Measurements from ENCODE around the gene RALGPS1.

The RALGPS1 gene

DNA sequence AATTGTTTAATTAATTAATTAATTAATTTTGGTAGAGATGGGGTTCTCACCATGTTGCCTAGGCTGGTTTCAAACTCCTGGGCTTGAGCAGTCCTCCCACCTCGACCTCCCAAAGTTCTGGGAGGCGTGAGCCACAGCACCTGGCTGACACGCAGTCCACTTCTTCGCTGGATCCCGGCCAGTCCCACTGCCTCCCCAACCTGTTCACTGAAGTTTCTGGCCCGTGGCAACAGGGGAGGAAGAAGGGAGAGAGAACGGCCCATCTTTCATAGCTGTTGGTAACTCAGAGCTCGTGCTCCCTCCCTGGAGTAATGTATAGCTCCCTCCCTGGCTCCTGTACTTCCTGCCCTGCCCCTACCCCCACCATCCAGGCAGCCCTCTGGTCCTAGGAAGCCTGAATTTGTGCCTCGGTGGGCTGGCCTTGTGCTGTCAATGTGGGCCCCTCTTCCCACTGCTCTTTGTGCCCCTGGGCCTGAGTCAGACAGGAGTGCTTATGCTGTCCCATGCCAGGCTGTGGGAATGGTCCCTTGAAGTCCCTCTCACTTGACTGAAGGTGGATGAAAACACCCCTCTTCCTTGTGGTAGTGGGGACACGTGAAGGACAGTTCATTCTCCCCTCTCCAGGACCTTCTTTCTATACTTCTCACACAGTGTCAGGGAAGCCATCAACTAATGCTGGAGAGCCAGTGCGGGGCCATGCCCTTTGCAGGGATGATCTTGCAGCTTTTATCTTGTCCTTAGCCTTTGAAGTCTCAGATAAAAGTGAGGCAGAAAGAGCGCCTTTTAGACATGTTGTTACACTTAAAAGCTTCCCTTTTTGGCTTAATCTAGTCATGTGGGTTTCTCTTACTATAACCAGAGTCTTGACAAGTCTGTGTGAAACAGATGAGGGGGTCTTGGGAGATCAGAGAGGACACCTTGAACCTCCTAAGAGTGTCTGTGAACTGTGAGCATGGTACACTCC is 169.8 kb downstream of the RALGPS1 start:
- DNase-seq: no peak

DNA sequence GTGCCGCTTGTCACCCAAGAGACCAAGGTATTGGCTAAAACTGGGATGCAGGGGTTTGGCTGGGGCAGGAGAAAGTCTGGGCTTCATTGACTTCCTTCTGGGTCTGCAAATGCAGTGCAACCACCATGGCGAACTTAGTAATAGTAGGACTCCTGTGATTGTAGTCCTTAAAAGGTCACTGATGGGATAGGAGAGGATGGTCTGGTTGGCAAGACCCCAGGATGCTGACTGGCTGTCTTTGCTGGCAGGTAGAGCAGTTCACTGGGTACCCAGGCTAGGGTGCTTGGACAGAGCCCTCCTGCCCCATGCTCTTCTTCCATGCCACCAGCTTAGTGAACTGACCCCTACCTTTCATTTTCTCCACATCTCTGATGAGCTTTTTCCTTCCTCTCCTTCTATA is 170.6 kb downstream of the RALGPS1 start:
- no peak for DNase-seq

DNA sequence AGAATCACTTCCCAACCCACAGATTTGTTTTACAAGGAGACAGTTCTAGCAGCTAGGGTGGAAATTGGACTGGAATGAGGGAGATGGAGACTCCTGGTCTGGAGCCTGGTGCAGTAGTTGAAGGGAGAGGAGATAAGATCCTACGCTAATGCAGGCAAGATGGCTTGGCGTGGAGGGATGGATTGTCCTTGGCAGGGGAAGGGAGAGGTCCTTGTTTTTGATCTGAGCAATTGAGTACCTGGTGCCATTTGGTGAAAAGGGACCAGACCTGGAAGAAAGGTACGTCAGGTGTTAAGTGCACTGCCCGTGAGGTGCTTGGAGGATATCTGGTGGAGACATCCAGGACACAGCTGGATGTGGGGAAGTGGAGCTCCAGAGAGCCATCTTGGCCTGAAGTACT is 172.2 kb downstream of the RALGPS1 start:
- DNase-seq: no peak

DNA sequence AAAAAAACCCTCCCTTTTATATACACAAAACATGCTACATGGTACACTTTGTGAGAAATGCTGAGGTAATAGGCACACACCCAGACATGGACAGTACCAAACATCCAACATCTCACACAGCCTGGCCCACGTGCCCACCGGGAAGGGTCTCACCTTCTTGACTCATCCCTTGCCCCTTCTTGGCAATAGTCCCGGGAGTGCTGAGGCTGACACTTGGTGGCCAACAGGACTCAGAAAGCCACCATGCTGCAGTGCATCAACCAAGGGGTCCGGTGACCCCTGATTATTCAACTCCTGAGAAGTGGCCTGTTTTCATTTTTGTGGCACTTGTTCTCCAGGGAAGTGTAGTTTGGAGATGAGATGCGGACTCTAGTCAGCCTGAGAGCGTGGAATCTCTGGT is 172.8 kb downstream of the RALGPS1 start:
- no peak for DNase-seq

DNA sequence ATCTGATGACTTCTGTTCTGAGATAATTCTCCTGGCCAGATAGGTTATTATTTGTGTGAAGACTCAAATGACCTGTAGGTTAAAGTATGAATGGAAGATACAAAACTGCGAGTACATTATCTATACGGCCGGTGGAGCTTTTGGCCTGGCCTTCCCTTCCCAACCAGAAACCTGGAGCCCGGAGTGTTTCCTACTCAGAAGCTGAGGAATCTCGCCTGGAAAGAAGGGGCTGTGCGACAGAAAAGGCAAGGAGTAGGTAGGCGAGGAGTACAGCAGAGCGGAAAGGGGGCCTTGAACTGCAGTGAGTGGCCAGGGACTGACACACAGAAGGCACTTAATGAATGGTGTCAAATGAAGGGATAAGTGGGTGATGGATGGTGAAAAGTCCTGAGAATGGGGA is 173.3 kb downstream of the RALGPS1 start:
- DNase-seq: no peak

DNA sequence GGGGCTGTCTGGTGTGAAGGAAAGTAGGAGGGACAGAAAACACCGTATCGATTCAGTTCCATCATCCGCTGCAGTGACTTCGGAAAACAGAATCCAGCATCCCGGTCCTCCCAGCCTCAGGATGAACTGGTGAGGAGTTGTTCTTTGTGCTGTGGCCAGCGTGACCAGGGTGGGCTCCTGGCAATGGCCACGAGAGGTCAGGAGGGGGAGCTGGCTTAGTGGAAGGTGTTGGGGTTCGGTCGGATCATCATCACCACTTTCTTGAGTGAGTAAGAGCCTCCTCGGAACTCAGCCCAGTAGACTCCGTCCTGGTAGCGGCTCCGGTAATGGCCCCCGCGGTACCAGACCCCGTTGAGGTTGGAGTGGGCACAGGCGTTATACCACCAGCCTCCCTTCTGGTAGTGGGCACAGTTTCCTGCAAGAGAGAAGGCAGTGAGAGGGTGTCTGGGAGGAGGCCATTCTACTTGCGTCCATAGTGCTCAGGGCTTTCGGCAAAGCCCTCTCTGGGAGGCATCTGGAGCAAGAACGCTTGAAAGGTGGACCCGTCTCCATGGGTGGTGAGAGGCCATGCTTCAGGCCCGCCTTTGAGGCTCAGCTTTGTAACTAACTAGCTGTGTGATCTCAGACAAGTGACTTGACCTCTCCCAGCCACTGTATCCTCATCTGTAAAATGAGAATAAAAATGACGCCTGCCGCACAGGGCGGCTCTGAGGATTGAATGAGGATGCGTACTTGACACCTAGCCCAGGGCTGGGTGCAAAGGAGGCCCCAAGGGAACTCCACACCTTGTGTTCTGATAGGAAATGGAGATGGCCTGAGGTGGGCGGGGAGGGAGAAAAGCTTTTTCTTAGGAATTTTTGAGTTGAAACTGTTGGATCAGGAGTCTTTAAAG is 174.4 kb downstream of the RALGPS1 start:
- no peak for DNase-seq

DNA sequence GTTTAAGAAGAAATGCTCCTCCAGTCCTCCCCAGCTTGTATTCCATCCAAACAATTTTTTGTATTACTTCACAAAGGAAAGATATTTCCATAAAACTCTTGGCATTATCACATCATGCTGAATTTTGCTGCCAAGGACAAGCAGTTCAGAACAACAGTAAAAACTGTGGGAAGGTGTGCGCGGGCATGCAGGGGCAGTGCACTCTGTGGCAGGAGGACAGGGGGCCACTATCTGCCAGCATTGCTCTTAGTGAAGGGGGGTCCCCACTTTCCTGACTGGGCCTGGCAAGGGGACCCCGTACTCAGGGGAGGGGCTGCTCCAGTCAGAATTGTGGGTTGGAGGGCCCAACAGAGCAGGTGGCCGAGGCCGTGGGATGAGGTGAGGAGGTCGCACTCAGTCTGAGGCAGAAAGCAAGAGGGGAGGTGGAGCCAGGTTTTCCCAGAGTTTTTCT is 175.1 kb downstream of the RALGPS1 start:
- DNase-seq: no peak

DNA sequence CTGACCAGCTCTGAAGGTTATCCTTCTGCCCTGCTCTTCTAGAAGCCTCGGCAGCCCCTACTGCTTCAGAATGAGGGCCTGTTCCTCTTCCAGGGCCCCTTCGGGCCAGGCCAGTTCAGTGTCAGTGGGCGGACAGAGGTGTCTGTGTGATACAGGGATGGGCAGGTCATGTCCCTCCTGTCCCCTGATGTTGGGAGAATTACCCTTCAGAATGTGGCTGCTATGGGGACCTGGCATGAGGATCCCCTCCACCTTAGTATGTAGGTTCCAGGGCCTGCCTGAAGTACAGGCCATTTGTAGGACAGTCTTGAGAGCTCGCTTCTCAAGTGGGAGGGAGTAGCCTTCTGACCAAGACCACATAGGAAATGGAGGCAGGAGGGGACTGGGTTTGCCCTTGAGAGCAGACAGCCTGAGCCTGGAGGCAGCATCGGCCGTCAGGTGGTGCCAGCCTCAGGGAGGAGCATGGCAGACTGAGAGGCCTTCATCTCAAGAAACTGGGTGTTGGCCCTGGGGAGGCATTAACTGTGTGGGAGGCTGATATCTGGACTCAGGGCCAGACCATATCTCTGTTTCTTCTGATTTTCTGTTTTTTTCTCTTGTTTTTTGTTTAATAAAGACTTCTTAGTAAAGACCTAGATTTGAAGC is 175.9 kb downstream of the RALGPS1 start:
- no peak for DNase-seq

DNA sequence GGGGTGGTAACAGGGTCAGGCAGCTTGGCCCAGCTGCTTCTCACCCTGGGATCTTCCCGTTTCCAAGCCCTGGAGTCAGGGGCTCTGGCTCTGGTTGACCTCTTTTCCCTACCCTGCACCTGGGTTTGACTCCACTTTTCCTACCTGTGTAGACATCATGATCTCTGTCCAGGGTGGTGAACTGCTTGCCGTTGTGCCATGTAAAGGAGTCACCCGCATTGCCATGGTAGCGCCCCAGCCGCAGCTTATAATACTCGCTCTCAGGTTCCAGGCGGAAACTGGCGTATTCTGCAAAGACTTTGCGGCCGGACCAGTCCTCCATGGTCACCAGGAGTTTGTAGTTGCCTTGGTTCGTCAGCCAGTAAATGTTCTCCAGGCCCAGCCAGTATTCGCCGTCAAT is 176.9 kb downstream of the RALGPS1 start:
- DNase-seq: no peak

DNA sequence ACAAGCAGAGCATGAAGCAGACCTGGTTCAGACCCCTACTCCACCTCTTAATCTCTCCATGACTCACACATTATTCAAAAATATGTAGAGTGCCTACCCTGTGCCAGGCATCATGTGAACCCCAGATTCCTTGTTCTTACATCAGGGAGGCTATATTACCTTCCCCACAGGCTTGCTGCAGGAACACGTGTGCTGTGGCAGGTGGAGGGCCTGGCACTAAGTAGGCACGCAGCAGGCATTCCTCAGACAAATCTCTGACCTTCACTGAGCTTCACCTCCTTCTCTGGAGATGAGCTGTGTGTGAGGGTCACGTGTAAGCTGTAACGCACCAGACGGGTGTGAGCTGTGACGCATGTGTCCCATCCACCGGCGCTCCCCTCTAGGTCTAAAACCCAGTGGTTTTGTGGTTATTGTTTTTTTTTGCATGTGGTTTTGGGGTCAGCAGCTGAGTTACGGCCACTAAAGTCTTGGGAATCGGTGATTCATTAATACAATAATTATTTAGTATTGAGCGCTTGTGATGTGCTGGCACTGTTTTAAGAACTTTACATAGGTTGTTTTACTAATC is 177.5 kb downstream of the RALGPS1 start:
- DNase-seq: no peak

DNA sequence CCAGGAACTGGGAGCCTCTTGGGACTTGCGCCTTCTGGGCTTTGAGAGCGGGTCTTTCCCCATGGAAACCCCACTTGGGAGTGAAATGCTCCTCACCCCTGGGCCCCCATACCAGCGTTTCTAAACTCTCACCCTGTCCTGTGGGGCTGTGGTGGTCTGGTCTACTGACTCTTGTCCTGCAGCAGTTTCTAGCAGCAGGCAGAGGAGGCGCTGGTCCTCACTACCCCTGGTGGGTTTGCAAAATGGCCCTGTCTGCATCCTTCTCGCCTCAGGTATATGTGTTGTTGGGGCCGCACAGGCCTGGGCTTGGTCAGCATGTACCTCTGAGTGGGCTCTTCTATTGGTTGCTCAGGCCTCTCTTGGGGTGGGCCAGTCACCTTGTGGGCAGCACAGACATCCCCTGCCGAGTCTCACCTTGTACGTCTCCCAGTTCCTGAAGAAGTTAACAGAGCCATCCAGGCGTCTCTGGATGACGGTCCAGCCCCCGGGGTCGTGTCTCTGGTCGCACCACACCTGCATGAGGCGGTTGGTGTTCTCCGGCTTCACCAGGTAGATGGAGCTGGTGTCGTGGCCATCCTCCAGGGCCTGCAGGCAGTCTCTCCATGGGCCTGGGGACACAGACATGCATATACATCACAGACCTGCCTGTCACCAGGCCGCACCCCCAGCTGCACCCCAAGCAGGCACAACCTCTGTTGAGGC is 178.9 kb downstream of the RALGPS1 start:
- no peak for DNase-seq

DNA sequence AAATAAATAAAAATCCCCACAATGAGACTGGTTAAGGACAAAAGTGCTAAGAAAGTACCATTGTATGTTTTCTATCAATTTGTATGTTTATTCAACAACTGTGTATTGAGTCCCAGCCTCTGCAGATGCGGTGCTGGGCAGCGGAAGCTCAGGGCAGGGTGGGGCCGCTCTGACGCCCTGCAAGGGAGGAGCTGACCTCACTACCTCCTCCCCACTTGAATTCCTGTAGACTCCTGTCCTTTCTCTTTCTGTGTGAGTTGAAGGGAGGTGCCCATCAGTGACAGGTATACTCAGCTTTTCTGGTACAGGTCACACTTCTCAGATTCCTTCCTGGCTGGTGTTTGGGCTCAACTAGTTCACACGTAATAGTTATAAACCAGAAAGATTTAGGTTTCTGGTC is 180.8 kb downstream of the RALGPS1 start:
- DNase-seq: no peak

DNA sequence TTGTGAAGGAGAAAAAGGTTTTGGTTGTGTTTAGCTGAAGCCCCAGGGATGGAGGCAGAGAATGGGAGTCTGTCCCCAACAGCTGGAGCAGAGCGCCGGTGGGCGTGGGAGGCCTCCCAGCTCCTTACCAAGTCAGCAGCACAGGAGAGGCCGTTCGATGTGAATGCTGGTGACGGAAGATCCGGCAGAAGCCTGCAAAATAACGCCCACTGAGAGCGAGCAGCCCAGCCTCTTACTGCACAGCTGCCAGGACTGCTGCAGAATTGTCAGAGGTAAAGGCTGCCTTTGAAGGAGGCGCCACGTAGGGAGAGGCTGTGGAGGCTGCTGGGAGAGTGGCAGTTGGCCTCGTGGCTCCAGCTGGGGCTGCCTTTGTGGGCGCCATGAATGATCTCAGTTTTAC is 181.6 kb downstream of the RALGPS1 start:
- no peak for DNase-seq

DNA sequence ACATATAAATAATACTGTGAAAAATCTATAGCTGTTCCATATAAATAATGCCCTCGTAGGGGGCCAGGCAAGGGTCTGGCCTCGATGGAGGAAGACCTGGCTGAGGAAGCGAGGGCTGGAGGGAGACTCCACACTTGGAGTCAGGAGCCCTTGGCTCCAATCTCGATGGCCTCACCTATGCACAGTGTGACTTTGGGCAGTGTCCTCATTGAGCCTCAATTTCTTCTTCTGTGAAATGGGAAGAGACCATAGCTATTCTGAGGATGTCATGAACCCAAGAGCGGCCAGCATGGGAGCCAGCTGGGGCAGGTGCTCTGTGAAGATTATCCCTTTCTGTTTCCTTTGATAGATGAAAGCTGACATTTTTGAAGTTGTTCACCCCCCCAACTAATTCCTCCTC is 183.1 kb downstream of the RALGPS1 start:
- DNase-seq: no peak

DNA sequence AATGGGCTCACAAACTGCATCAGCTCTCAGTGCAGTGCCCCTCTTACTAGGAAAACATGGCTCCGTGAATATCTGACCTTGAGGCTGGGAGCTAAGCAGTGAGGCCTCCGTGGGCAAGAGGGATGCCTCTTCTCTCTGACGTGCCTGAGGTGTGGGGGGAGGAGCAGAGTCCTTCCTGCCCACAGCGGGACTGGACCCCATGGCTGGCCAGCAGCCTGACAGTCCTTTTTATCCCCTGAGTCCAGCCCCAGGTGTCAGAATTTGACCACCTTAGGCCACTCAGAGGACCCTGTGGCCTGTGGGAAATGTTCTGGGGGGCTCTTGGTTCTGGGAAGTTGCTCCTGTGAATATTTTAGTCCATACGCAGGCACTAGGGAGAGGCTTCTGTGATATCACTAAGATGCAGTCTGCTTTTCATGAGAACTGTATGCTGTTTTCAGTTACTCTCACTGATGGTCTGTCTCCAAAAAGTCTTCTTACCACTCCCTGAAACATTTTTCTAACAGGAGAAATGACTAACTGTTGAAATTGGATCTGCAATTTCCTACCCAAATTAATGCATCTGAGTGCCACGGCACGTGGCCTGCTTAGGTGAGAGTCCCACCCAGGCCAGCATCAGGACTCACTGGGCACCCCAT is 184.5 kb downstream of the RALGPS1 start:
- DNase-seq: no peak

DNA sequence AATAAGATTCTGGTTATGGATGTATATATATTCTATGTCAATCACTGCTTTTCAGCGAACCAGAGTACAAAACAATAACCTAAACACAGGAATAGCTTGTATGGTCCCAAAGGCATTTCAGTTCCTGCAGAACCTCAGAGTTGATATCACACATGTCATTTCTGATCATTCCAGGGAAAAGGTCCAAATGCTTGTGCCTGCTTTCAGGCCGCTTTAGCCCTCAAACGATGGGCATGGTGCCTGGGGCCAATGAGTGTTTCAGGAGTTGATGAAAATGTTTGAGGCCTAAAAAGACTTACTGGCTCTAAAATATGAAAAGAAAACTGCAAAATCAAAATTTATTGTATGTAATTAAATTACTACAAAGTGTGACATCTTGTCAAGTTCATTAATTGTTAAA is 185.1 kb downstream of the RALGPS1 start:
- no peak for DNase-seq

DNA sequence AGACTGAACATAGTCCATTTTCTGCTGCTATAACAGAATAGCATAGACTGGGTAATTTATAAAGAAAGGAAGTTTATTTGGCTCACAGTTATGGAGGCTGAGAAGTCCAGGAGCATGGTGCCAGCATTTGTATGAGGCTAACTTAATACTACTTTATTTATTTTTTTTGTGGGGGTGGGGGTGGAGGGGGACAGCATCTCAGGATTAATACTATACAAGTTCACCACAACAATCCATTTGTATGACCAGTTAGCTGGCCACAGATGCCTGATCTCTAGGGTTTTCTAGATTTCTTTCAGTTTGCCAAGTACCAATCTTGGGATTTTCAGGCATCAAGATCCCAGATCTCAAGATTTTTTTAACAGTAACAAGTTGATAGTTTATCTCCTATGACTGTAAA is 187.6 kb downstream of the RALGPS1 start:
- no peak for DNase-seq

DNA sequence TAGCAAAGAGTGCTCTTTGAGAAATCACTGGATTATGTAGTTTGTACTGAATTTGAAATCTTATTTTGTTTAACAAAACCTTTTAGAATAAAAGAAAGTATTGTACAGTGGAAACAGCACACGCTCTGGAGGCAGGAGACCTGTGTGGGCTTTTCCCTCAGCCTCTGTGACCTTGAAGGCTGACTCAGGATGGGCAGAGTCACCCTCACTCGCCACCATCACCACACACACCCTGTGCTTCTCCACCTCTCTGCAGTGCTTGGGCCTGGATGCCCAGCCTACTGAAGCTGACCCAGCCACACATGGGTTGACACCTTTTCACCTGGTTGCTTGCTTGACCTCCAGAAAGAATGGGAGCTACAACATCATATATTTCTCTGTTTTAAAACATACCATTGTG is 188.2 kb downstream of the RALGPS1 start:
- no peak for DNase-seq

DNA sequence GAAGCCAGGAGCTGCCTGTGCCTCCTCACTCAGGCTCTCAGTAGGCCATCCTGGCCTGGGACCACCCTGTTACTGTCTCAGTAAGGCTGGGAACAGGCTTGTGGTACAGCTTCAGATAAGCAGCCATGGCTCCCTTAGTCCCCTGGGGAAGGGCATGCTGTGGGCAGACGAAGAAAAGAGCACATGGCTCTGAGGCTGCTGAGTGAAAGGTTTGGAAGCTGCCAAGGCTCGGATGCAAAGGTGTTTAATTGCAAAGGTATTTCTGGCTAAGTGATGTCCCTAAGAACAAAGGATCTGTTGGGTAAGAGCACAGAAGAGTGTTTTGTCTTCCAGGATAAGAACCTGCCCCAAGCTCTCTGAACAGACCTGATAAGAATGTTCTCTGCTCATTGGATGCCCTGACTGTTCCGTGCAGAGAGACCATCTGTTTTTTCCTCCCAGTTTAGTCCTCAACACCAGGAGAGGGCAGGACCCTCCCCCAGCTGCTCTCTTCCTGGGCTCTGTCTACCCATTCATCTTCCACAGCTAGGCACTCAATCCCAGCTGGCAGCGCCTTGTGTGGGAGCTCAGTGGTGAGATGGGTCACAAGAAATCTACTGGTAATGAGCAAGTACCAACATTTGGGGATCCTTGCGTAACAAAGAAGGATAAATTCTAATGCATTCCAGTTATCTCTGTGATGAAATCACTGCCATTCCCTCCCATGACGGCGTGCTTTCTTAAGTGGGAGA is 190.2 kb downstream of the RALGPS1 start:
- no peak for DNase-seq

DNA sequence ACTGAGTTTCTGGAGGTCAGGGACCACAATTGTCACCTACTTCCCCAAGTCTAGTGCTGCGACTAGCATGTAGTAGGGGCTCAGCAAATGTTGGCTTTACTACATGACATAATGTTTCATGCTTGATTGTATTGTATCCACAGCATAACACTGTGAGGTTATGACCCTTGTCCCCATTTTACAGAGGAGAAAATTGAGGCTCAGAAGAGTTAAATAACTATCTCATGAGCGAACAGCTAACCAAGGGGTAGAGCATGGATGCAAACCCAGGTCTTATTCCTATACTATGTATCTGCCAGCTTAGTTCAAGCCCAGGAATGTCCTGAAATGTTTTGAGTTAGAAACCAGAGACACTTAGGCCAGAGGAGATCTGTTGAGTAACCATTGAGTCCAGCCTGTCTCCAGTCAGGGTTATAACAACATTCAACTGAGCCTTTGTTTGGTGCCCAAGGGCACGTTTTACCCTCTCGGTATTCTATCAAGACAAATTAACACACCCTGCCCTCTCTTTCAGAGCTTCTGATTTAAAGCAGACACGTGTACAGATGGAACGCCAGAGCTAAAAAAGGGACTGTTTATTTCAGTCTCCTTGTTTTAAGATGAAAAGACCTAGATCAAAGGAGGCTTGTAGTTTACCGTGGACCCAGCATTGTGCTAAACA is 191.4 kb downstream of the RALGPS1 start:
- DNase-seq: no peak

DNA sequence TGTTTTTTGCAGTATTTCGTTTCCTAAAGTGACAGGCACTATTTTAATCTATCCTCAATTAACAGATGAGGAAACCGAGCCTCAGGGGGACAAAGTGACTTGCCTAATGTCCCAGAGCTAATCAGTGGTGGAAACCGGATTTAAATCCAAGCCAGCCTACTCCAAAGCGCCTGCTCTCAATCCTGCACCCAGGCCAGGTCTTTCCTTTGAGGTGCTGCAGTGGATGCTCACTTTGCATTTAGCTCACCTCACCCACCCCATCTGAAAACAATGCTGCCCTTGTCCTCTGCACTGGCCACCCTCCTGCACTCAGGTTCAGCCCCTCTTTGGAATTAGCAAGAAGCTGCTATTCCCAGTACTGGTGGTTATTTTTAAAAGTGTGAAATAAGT is 191.9 kb downstream of the RALGPS1 start:
- no peak for DNase-seq

Data from SIG-M5 (cell line).